A673 (cell line): ENCODE measurements around the gene INTS15. TPM values are rescaled to one million over a fixed set of nuclear protein-coding genes. Genes with fewer than 3 reads are reported as not detected.

Experiments
- BruUV-seq: library from RNA; stranded (reverse); fragments of 400-500 nt; replicated peaks from 2 replicates; lab custom pipeline; 2021; lab: Mats Ljungman, UMichigan
- CTCF ChIA-PET: fragments of 300-600 bp; sonication (Branson Sonifier 250); formaldehyde crosslinking; loops from one replicate; lab custom pipeline; 2022; ENCODE audit warnings: antibody characterized with exemption; lab: Charles Lee
- POLR2A ChIA-PET: fragments of 300-600 bp; sonication (Branson Sonifier 250); formaldehyde crosslinking; loops from one replicate; lab custom pipeline; 2022; ENCODE audit warnings: antibody characterized with exemption; ENCODE audit not compliant: low non-redundant PET; lab: Charles Lee
- DNase-seq: peaks from one replicate; pipeline ENCODE4 v3.0.0-alpha.2; 2015; ENCODE audit warnings: low spot score
- H3K27ac ChIP-seq: fragments of 200-600 bp; sonication (generic); 2 replicates; pipeline ENCODE4 v1.5.1; 2016; ENCODE audit warnings: mixed run types, low read depth, mild to moderate bottlenecking, mixed read lengths, antibody characterized with exemption, low read length; ENCODE audit not compliant: poor library complexity, severe bottlenecking
- H3K27me3 ChIP-seq: fragments of 200-600 bp; sonication (generic); replicated peaks from 2 replicates; pipeline ENCODE4 v1.6.1; 2017; ENCODE audit warnings: mixed run types, low read depth, mild to moderate bottlenecking, mixed read lengths, antibody characterized with exemption, low read length; ENCODE audit not compliant: insufficient read depth, poor library complexity
- H3K36me3 ChIP-seq: fragments of 200-600 bp; sonication (generic); 2 replicates; pipeline ENCODE4 v1.6.1; 2016; ENCODE audit warnings: mixed run types, mild to moderate bottlenecking, mixed read lengths, antibody characterized with exemption, low read length; ENCODE audit not compliant: insufficient read depth, poor library complexity, severe bottlenecking
- H3K4me1 ChIP-seq: fragments of 200-600 bp; sonication (generic); 2 replicates; pipeline ENCODE4 v1.6.1; 2017; ENCODE audit warnings: mixed run types, mild to moderate bottlenecking, mixed read lengths, antibody characterized with exemption, low read length; ENCODE audit not compliant: insufficient read depth, poor library complexity, severe bottlenecking
- H3K4me3 ChIP-seq: fragments of 200-600 bp; sonication (generic); 2 replicates; pipeline ENCODE4 v1.5.1; 2016; ENCODE audit warnings: low read depth, mixed run types, mild to moderate bottlenecking, mixed read lengths, low read length; ENCODE audit not compliant: poor library complexity, severe bottlenecking
- H3K9me3 ChIP-seq: fragments of 200-600 bp; sonication (generic); 2 replicates; pipeline ENCODE4 v1.6.1; 2016; ENCODE audit warnings: mixed run types, low read depth, mild to moderate bottlenecking, mixed read lengths, antibody characterized with exemption, low read length; ENCODE audit not compliant: poor library complexity, severe bottlenecking
- EZH2 ChIP-seq: fragments of 200-600 bp; sonication (generic); IDR thresholded peaks from 2 replicates; pipeline ENCODE4 v1.6.1; 2017; ENCODE audit warnings: borderline replicate concordance, low read depth, mild to moderate bottlenecking, mixed read lengths, antibody characterized with exemption, low read length; ENCODE audit not compliant: poor library complexity, severe bottlenecking
- intact Hi-C: fragments of 100-400 bp; cut with micrococcal nuclease; formaldehyde crosslinking; loops from one replicate; pipeline ENCODE4 v1.10.0; 2022; ENCODE audit not compliant: unreplicated experiment
- total RNA-seq: library from RNA; stranded (reverse); gene quantifications from 2 replicates; pipeline ENCODE4 v1.2.3, GENCODE V29; 2021
- TF ChIP-seq, protein P1 (sequence below): fragments of 300-800, 200-600 bp; sonication (generic); conservative IDR thresholded peaks from 2 replicates; pipeline ENCODE4 v1.5.1; 2017; ENCODE audit warnings: low read depth, mild to moderate bottlenecking, antibody characterized with exemption, low read length, moderate library complexity, mixed read lengths

Gene INTS15
- total RNA-seq, 1 experiment from 2014 or later = 39.7 TPM

DNA sequence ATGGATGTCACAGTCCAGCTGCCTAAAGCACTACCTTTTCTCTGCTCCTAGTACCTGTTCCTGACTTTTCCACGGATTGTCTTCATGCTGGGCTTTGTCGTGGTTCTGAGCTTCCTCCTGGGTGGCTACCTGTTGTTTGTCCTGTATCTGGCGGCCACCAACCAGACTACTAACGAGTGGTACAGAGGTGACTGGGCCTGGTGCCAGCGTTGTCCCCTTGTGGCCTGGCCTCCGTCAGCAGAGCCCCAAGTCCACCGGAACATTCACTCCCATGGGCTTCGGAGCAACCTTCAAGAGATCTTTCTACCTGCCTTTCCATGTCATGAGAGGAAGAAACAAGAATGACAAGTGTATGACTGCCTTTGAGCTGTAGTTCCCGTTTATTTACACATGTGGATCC is 1.3 kb upstream of the INTS15 start:
- no peak for DNase-seq
- Histone ChIP-seq H3K27me3 (no peaks in the 10 kb centered on the region), H3K27ac (no peak overlapping the region), H3K9me3 (no peaks in the 10 kb centered on the region), H3K36me3 (peaks cover 55% of the 10 kb centered on the region), H3K4me3 (no peak overlapping the region), H3K4me1 (peaks cover 2% of the 10 kb centered on the region)
- CTCF ChIA-PET = no interaction called here
- intact Hi-C loops = no loop called here
- TF ChIP-seq EZH2 = no peak
- TF ChIP-seq, protein P1, sequence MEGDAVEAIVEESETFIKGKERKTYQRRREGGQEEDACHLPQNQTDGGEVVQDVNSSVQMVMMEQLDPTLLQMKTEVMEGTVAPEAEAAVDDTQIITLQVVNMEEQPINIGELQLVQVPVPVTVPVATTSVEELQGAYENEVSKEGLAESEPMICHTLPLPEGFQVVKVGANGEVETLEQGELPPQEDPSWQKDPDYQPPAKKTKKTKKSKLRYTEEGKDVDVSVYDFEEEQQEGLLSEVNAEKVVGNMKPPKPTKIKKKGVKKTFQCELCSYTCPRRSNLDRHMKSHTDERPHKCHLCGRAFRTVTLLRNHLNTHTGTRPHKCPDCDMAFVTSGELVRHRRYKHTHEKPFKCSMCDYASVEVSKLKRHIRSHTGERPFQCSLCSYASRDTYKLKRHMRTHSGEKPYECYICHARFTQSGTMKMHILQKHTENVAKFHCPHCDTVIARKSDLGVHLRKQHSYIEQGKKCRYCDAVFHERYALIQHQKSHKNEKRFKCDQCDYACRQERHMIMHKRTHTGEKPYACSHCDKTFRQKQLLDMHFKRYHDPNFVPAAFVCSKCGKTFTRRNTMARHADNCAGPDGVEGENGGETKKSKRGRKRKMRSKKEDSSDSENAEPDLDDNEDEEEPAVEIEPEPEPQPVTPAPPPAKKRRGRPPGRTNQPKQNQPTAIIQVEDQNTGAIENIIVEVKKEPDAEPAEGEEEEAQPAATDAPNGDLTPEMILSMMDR = no peak
- POLR2A ChIA-PET = no interaction called here
- BruUV-seq = no TSS peak

DNA sequence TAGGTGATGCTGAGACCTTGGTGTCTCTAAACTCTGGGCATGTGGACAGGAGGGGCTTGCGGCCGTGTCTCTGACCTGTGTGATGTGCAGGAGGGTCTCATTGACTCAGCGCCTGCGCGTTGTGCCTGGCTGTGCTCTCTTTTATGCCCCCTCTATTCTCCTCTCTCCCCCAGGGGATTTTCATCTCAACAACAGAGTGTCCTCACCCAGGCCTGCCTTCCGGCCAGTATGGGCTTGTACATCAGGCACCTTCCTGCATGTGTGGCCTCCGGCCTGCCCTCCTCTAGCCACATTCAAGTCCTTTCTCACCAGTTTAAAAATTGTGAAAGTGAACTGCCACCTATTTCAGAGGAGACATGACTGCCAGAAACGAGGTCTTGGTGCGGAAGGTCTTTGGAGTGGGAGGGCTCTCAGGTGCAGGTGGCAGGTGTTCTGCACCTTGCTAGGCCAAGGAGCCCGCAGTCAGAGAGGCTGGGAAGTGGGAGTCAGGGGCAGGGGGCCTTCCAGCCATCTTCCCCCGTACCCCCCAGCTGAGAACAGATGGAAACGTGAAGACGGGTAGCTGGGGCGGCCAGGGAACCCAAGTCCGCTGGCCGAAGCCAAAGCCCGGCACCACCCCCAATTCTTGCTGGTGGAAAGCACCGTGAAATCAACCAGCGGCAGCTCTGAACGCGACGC is 531 bp upstream of the INTS15 start:
- intact Hi-C loops = no loop called here
- H3K4me3 ChIP-seq = peak overlapping the region; percentile 86
- DNase-seq = no peak
- peaks cover 2% of the 10 kb centered on the region for H3K4me1 ChIP-seq
- TF ChIP-seq, protein P1 = no peak
- TF ChIP-seq EZH2 = no peak
- H3K9me3 ChIP-seq = no peaks in the 10 kb centered on the region
- BruUV-seq = no TSS peak
- POLR2A ChIA-PET = interaction anchor here (1.0 kb wide), 1 partner anchor 23 kb away, joined by 3 read pairs; no protein-coding TSS in a partner anchor
- H3K27ac ChIP-seq = no peak overlapping the region
- CTCF ChIA-PET = no interaction called here
- H3K27me3 ChIP-seq = no peaks in the 10 kb centered on the region
- H3K36me3 ChIP-seq = peaks cover 58% of the 10 kb centered on the region

GRCh38 chr7:6590645-6591110 is 857 bp downstream of the INTS15 start:
- Histone ChIP-seq H3K9me3 (no peaks in the 10 kb centered on the region), H3K27me3 (no peaks in the 10 kb centered on the region), H3K27ac (peak overlapping the region; percentile 88), H3K4me3 (peak overlapping the region; percentile 86), H3K4me1 (peaks cover 2% of the 10 kb centered on the region), H3K36me3 (peaks cover 62% of the 10 kb centered on the region)
- no peak for TF ChIP-seq EZH2
- TF ChIP-seq, protein P1 = no peak
- ChIA-PET POLR2A (no interaction called here), CTCF (no interaction called here)
- no TSS peak for BruUV-seq
- no peak for DNase-seq
- intact Hi-C loops = no loop called here
